ENCODE data around the gene RIN2. TPM values are rescaled to one million over a fixed set of nuclear protein-coding genes. Genes with fewer than 3 reads are reported as not detected.

The RIN2 gene
- total RNA-seq, 2 donors from 2014 or later, result 20.4 to 34.0 TPM

DNA sequence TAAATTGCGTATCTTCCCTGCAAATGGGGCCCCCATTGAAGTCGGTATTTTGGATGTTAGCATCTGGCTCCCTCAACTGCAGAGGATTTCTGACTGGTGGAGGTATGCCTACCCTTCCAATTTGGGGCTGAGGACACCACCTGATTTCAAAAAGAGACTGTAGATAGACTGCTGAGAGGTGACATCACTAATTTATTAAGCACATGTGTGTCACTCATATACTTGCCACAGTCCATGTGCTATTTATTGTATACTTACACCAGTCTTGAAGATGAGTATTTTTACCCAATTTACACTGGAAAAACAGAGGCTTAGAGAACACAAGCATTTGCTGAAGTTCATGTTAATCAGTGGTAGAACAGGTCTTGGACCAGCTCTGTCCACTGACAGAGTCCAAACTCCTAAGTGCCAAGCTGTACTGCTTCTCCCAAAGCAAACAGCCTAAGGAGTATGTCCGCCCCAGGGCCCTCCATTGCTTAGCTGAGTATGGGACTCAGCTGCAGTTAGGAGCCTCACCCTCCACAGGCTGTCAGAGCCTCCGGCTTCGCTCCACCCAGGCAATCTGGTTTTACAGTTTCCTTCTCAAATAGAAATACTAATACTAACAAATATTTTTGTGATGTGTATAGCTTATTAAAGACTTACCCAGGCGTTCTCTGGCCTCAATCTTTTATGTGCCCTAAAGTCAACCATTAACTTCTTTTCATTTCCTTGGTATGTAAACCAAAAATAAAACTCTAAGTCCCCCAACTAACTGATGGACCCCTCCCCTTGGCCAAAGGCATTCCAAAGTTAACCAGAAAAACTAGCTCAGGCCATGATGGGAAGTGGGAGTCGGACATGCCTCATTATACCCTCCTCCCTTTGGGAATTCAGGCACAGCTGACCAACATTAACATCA, 17.5 kb downstream of the RIN2 start:
- DNase-seq, result no peak
- 73 to 79% methylated on average over 6 to 7 of the region's 7 CpGs for WGBS, 2 donors
- peaks cover 9% of the 10 kb centered on the region for H3K4me1 ChIP-seq

DNA sequence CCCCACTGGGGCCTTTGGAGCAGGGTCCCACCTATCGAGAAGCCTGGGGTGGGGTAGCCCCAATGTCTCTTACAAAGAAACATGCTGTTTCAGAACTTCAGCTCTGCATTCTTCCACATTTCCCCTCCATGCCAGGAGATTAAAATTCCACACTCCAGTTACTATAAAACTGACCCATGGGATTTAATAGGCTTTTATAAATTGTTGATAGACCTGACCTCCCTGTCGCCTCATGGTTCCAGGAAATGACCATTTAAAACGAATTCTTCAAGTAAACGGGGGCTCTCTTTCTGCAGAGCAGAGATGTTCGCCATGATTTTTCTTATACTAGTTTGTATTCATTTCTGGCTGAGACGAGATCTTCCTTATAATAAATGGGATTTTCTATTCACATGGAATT, 19.3 kb downstream of the RIN2 start:
- Histone ChIP-seq H3K4me1 (peaks cover 9% of the 10 kb centered on the region), H3K27me3 (no peaks in the 10 kb centered on the region), H3K4me3 (no peak overlapping the region), H3K27ac (peak overlapping the region in 2 of 4 donors; percentile 55 to 57), H3K36me3 (replicated peaks in 1 of 2; ENCODE audit: insufficient read depth in 1 of 2, low read depth in 2 of 2) (no peaks in the 10 kb centered on the region), H3K9me3 (no peaks in the 10 kb centered on the region)
- DNase-seq (no peak), ATAC-seq (peak; percentile 40)
- intact Hi-C loops (cut with DNase I), result no loop called here
- 59 to 65% methylated on average over 6 of the region's 6 CpGs for WGBS, 2 donors
- TF ChIP-seq CTCF (IDR thresholded peaks at IDR 0.05) (no peak), POLR2A (IDR thresholded peaks at IDR 0.05) (no peak)

More for the DNA sequence above, 17.5 kb downstream of the RIN2 start:
- TF ChIP-seq POLR2A (IDR thresholded peaks at IDR 0.05), result no peak
- no peak for TF ChIP-seq CTCF (IDR thresholded peaks at IDR 0.05)
- H3K36me3 ChIP-seq (replicated peaks in 1 of 2; ENCODE audit: insufficient read depth in 1 of 2, low read depth in 2 of 2), result no peaks in the 10 kb centered on the region
- intact Hi-C loops (cut with DNase I), result no loop called here
- H3K9me3 ChIP-seq, result no peaks in the 10 kb centered on the region
- H3K27me3 ChIP-seq, result no peaks in the 10 kb centered on the region
- ATAC-seq, result no peak
- H3K27ac ChIP-seq, result no peak overlapping the region
- no peak overlapping the region for H3K4me3 ChIP-seq

GRCh38 chr20:19777981-19778380, 19.9 kb downstream of the RIN2 start:
- ATAC-seq (no peak), DNase-seq (no peak)
- WGBS, 2 donors, result 78 to 79% methylated on average over 3 of the region's 3 CpGs
- Histone ChIP-seq H3K4me3 (no peak overlapping the region), H3K9me3 (no peaks in the 10 kb centered on the region), H3K27ac (peak overlapping the region in 1 of 4 donors; percentile 57), H3K27me3 (no peaks in the 10 kb centered on the region), H3K36me3 (replicated peaks in 1 of 2; ENCODE audit: insufficient read depth in 1 of 2, low read depth in 2 of 2) (no peaks in the 10 kb centered on the region), H3K4me1 (peaks cover 9% of the 10 kb centered on the region)
- intact Hi-C loops (cut with DNase I), result no loop called here
- TF ChIP-seq POLR2A (IDR thresholded peaks at IDR 0.05), result no peak
- TF ChIP-seq CTCF (IDR thresholded peaks at IDR 0.05), result no peak

GRCh38 chr20:19778404-19778803, 20.3 kb downstream of the RIN2 start:
- intact Hi-C loops (cut with DNase I), result no loop called here
- H3K4me1 ChIP-seq, result peaks cover 9% of the 10 kb centered on the region
- no peaks in the 10 kb centered on the region for H3K36me3 ChIP-seq (replicated peaks in 1 of 2; ENCODE audit: insufficient read depth in 1 of 2, low read depth in 2 of 2)
- no peaks in the 10 kb centered on the region for H3K27me3 ChIP-seq
- no peak for ATAC-seq
- no peaks in the 10 kb centered on the region for H3K9me3 ChIP-seq
- TF ChIP-seq CTCF (IDR thresholded peaks at IDR 0.05) (no peak), POLR2A (IDR thresholded peaks at IDR 0.05) (no peak)
- no peak overlapping the region for H3K27ac ChIP-seq
- H3K4me3 ChIP-seq, result no peak overlapping the region
- WGBS, 2 donors, result 67 to 75% methylated on average over 3 of the region's 3 CpGs
- no peak for DNase-seq

DNA sequence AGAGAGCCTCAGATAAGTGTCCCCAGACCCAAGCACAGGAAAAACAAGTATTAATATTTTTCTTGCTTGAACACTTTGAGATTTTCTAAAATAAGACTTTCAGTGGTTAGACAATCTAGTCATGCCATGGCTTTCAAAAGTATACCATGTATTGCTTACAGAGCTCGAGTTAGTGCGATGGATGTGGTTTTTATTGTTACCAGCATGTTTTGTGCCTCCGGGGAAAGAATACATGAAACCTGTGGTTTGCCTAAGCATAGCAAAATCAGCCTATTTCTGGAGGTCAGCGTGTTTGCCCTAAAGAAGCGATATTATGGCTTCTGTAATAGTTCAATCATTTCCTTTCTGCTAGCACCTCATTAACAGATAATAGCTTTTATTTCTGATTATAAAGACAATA, 21.6 kb downstream of the RIN2 start:
- intact Hi-C loops (cut with DNase I), result no loop called here
- H3K36me3 ChIP-seq (replicated peaks in 1 of 2; ENCODE audit: insufficient read depth in 1 of 2, low read depth in 2 of 2), result no peaks in the 10 kb centered on the region
- DNase-seq, result no peak
- 81 to 84% methylated on average over 5 of the region's 5 CpGs for WGBS, 2 donors
- H3K9me3 ChIP-seq, result no peaks in the 10 kb centered on the region
- H3K27me3 ChIP-seq, result no peaks in the 10 kb centered on the region
- H3K27ac ChIP-seq, result no peak overlapping the region
- TF ChIP-seq POLR2A (IDR thresholded peaks at IDR 0.05) (no peak), CTCF (IDR thresholded peaks at IDR 0.05) (no peak)
- no peak for ATAC-seq
- H3K4me3 ChIP-seq, result no peak overlapping the region
- peaks cover 21% of the 10 kb centered on the region for H3K4me1 ChIP-seq
